A549 (cell line): ENCODE data around the gene THSD7A. TPM values are rescaled to one million over a fixed set of nuclear protein-coding genes. Genes with fewer than 3 reads are reported as not detected.

Experiments
- ATAC-seq, 2 experiments: fragments of 200-7000 bp in 1 of 2; fragments of >200 bp in 1 of 2; cut with Nextera tagmentation in 1 of 2; cut with Tn5 transposase in 1 of 2; 3 replicates each; pipeline versions ENCODE4 v1.8.0 to v1.9.1; 2018 to 2020; ENCODE audit warnings: mild to moderate bottlenecking in 1 of 2, moderate library complexity in 1 of 2
- CTCF ChIA-PET: fragments of 300-600 bp; sonication (Branson Sonifier 250); formaldehyde crosslinking; extraction: SDS; loops from one replicate; lab custom pipeline; 2021; ENCODE audit warnings: antibody characterized with exemption, inconsistent platforms; lab: Yijun Ruan, JAX
- POLR2A ChIA-PET: fragments of 350-600 bp; formaldehyde crosslinking; extraction: SDS; loops from one replicate; lab custom pipeline; 2021; ENCODE audit warnings: antibody characterized with exemption, inconsistent platforms; lab: Yijun Ruan, JAX
- DNase-seq, 2 experiments: peaks; one replicate each; pipeline versions ENCODE4 v3.0.0 to v3.0.0-alpha.2; 2011 to 2016; ENCODE audit warnings: low read depth in 1 of 2, low spot score in 1 of 2
- FAIRE-seq: peaks from 2 replicates; lab custom pipeline; 2011; peaks lifted over from hg19 to GRCh38; lab: Jason Lieb, UNC
- H3K27ac ChIP-seq, 2 experiments: fragments of >200 bp; sonication (Bioruptor Twin); formaldehyde crosslinking; 3 replicates each; pipeline ENCODE4 v1.5.1; 2016 to 2017
- H3K4me1 ChIP-seq: fragments of >200 bp; sonication (Bioruptor Twin); formaldehyde crosslinking; 3 replicates; pipeline ENCODE4 v1.6.1; 2016
- H3K4me2 ChIP-seq: fragments of >200 bp; sonication (Bioruptor Twin); formaldehyde crosslinking; 3 replicates; pipeline ENCODE4 v1.6.1; 2016
- H3K4me3 ChIP-seq: fragments of >200 bp; sonication (Bioruptor Twin); formaldehyde crosslinking; 3 replicates; pipeline ENCODE4 v1.5.1; 2016
- H3K9me3 ChIP-seq: fragments of >200 bp; sonication (Bioruptor Twin); formaldehyde crosslinking; 3 replicates; pipeline ENCODE4 v1.6.1; 2016
- CBX8 ChIP-seq: fragments of 200-600 bp; sonication (generic); IDR thresholded peaks from 2 replicates; pipeline ENCODE4 v1.6.1; 2016
- HEYL ChIP-seq: fragments of 250-450 bp; sonication (Bioruptor Pico); IDR thresholded peaks from 2 replicates; pipeline ENCODE4 v1.8.0; 2021; ENCODE audit warnings: mild to moderate bottlenecking, moderate library complexity
- JUNB ChIP-seq: fragments of >200 bp; sonication (Bioruptor Twin); formaldehyde crosslinking; IDR thresholded peaks from 2 replicates; pipeline ENCODE4 v1.6.1; 2016
- KDM1A ChIP-seq: fragments of 200-600 bp; sonication (generic); IDR thresholded peaks from 2 replicates; pipeline ENCODE4 v1.6.1; 2016; ENCODE audit warnings: low read depth, mild to moderate bottlenecking
- NFE2L2 ChIP-seq: fragments of 150-350 bp; conservative IDR thresholded peaks from 2 replicates; pipeline ENCODE4 v1.6.1; 2014; ENCODE audit warnings: low read length
- SREBF2 ChIP-seq: fragments of 450-650 bp; IDR thresholded peaks from 2 replicates; pipeline ENCODE4 v1.6.1; 2014; ENCODE audit warnings: mild to moderate bottlenecking, moderate library complexity
- WGBS: methylation state at CpG from one replicate; pipeline ENCODE4 v1.1.6; 2017; ENCODE audit errors: missing lambda C conversion rate; 5-methylcytosine and 5-hydroxymethylcytosine counted together
- polyA plus RNA-seq, 4 experiments: library from polyadenylated mRNA; depleted of rRNA in 3 of 4; stranded (reverse); fragments of >200 nt; fragmentation: RNase III in 1 of 4; extraction: RNeasy Plus Mini Kit Qiagen cat#74134 plus additional on column Dnase treatment in 1 of 4; gene quantifications; 2 replicates in 3 of 4; 3 replicates in 1 of 4; pipeline ENCODE4 v1.2.3, GENCODE V29; 2011 to 2017
- TF ChIP-seq, protein P1 (sequence below): IDR thresholded peaks from 2 replicates; pipeline ENCODE4 v1.6.1; 2012

Gene THSD7A
- polyA plus RNA-seq, 2 of the 4 experiments (the other 2 are of a cell fraction): 5.7 to 11.8 TPM

DNA sequence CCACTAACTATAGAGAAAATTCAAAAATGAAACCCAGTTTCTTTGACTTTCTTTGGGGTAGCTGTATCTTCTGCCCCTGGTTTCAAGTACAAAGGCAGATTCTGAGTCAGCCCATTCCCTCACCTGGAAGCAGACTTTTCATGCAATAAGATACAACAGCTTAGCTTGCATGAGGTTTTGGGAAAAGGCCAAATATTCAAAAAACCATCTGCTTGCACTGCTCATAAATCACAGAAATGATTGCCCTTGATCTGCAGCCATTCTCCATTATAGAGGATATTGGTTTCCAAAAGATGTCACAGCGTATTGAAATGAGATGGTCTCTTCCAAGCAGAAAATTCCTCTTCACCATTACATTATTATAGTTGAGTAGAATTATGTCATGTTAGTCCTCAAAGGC is 504.4 kb downstream of the THSD7A start:
- no peak for FAIRE-seq
- CTCF ChIA-PET: no interaction called here
- Histone ChIP-seq H3K9me3 (no peaks in the 10 kb centered on the region), H3K4me2 (no peak overlapping the region)
- POLR2A ChIA-PET: no interaction called here
- ATAC-seq: no peak
- TF ChIP-seq, protein P1, sequence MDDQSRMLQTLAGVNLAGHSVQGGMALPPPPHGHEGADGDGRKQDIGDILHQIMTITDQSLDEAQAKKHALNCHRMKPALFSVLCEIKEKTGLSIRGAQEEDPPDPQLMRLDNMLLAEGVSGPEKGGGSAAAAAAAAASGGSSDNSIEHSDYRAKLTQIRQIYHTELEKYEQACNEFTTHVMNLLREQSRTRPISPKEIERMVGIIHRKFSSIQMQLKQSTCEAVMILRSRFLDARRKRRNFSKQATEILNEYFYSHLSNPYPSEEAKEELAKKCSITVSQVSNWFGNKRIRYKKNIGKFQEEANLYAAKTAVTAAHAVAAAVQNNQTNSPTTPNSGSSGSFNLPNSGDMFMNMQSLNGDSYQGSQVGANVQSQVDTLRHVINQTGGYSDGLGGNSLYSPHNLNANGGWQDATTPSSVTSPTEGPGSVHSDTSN: no peak
- no peak for TF ChIP-seq JUNB
- no peak for TF ChIP-seq NFE2L2
- no peak for TF ChIP-seq HEYL (CRISPR knock-in tag)
- no peak for TF ChIP-seq CBX8
- TF ChIP-seq SREBF2: no peak
- TF ChIP-seq KDM1A: no peak
- TF ChIP-seq, all 56 proteins: peak for 0
- Histone ChIP-seq H3K4me1 (no peaks in the 10 kb centered on the region), H3K27ac (no peak overlapping the region), H3K4me3 (no peak overlapping the region)
- no peak for DNase-seq
- 14% methylated on average over 1 of the region's 1 CpG for WGBS
